D721Med (cell line): Measurements from ENCODE around the gene DNAJC7.

Experiments
- DNase-seq: peaks from one replicate; pipeline ENCODE4 v3.0.0; 2011; ENCODE audit warnings: low spot score; ENCODE audit not compliant: insufficient read length
- FAIRE-seq: peaks from 2 replicates; lab custom pipeline; 2011; peaks lifted over from hg19 to GRCh38; lab: Jason Lieb, UNC
- CTCF ChIP-seq: IDR thresholded peaks from 2 replicates; pipeline ENCODE4 v1.5.1; 2012; ENCODE audit warnings: mild to moderate bottlenecking, control low read depth; ENCODE audit not compliant: insufficient read depth; ENCODE audit errors: missing control alignments

Gene DNAJC7, protein sequence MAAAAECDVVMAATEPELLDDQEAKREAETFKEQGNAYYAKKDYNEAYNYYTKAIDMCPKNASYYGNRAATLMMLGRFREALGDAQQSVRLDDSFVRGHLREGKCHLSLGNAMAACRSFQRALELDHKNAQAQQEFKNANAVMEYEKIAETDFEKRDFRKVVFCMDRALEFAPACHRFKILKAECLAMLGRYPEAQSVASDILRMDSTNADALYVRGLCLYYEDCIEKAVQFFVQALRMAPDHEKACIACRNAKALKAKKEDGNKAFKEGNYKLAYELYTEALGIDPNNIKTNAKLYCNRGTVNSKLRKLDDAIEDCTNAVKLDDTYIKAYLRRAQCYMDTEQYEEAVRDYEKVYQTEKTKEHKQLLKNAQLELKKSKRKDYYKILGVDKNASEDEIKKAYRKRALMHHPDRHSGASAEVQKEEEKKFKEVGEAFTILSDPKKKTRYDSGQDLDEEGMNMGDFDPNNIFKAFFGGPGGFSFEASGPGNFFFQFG

DNA sequence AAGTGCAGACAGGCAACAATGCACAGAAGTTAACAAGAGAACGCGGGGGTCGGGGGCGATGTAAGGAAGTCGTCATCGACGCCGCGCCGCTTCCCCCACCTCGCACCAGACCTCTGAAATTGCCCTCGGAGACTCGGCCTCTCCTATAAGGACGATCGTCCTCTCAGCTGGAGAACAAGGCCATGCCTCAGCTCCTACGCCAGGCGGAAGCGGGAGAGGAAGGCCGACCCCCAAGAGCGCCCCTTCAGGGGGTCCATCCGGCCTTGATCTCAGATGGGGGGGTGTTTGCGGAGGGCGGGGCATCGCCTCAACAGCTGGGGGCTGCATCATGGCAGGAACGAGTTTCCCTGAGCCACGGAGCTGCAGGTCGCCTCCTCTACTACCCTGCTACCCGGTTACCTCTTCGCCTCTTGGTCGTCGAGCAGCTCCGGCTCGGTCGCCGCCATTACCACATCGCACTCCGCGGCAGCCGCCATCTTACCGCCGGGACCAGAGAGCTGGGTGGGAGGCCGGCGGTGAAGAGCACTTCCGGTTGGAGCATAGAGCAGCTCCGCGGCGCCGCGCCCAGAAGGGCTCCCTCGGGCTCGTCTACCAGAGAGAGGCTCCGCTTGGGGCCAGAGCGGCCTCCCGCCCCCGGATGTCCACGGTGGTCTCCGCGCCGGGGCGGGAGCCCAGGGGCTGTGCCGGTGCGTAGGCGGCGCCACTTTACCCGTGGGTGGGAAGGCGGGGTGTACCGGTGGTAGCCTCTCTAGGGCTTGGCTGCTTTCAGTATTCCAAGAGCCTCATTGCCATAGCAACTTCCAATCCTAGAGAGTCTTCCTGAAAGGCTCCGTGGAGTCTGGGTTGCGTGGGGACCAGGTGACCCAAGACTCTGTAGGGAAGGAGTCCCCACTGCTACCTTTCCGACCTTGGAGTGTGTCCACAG lies at the start of gene DNAJC7:
Gene DNAJC7 (minus strand): TSS at position 499 of the 925 bp plus-strand sequence. CDS start 23 bp downstream, at position 476.
- no peak for FAIRE-seq
- peak; percentile 91 for DNase-seq
- TF ChIP-seq CTCF, result peak; percentile 2

- DNase-seq (no peak), FAIRE-seq (no peak)
- no peak for TF ChIP-seq CTCF
Measured at GRCh38 chr17:42065201-42065600, 48.0 kb upstream of the DNAJC7 start.

- FAIRE-seq (no peak), DNase-seq (no peak)
- no peak for TF ChIP-seq CTCF
Measured at GRCh38 chr17:42062681-42063080, 45.4 kb upstream of the DNAJC7 start.

DNA sequence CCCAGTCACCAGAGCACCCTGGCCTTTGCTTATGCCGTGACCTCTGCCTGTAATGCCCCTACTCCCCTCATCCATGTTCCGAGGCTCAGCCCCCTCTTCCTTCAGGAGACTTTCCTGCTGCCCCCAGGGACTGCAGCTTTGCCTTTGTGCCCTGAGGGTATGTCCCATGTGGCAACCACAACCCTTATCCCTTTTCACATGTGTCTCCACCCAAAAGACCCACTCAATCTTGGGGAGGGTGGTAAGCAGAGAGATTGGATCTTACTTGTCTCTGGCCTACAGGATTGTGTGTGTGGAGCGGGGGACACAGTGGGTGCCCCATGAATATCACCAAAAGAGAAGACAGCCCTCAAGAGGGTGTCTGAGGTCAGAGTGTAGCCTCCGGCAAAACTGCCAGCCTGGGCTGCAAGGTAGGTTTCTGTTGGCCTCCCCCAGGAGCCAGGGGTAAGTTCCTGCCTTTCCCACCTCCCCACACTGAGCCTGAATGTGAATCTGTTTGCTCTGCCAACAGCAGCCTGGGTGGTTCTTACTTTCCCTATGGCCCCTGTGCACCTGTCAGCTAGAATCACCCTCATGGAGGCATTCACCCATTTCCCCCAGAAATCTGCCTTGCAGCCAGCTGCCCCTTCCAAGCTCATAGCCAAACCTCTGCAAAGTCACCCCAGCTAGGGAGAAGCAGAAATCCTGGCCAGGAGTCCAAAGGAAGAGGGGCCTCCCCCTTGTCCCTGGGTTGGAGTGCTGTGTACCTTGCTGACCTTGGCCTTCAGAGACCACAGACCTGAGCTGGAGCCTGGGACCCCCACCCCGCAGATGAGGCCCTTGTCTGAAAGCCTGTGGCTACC lies 44.6 kb upstream of the DNAJC7 start:
- no peak for TF ChIP-seq CTCF
- no peak for FAIRE-seq
- DNase-seq, result no peak

GRCh38 chr17:42060231-42060630 lies 43.0 kb upstream of the DNAJC7 start:
- DNase-seq (no peak), FAIRE-seq (no peak)
- TF ChIP-seq CTCF, result no peak

- TF ChIP-seq CTCF, result no peak
- DNase-seq (no peak), FAIRE-seq (no peak)
Measured at GRCh38 chr17:42059815-42060214, 42.6 kb upstream of the DNAJC7 start.
